K562 (cell line): Measurements from ENCODE around the gene NCMAP. TPM values are rescaled to one million over a fixed set of nuclear protein-coding genes. Genes with fewer than 3 reads are reported as not detected.

ENCODE experiments used
- ATAC-seq: fragments of 200-7000 bp; cut with Tn5 transposase; 3 replicates; pipeline ENCODE4 v1.9.1; 2020; ENCODE audit warnings: moderate library complexity
- BruUV-seq: library from RNA; stranded (reverse); fragments of 400-500 nt; replicated peaks from 2 replicates; lab custom pipeline; 2021; lab: Mats Ljungman, UMichigan
- CTCF ChIA-PET: fragments of 300-600 bp; formaldehyde crosslinking; extraction: SDS; loops from one replicate; lab custom pipeline; 2021; ENCODE audit warnings: low intra/inter-chr PET ratio; lab: Yijun Ruan, JAX
- POLR2A ChIA-PET: fragments of 300-600, 350-650 bp; sonication (Branson Sonifier 250); formaldehyde crosslinking; extraction: SDS; loops from one replicate; lab custom pipeline; 2021; ENCODE audit warnings: antibody characterized with exemption, inconsistent platforms; lab: Yijun Ruan, JAX
- DNase-seq, 4 experiments: peaks; one replicate each; pipeline versions ENCODE4 v3.0.0 to v3.0.0-alpha.2; 2011 to 2018; ENCODE audit warnings: low spot score in 3 of 4, mixed read lengths in 3 of 4; ENCODE audit errors: extremely low read depth in 1 of 4
- FAIRE-seq: peaks from 2 replicates; lab custom pipeline; 2011; peaks lifted over from hg19 to GRCh38; lab: Jason Lieb, UNC
- H2AFZ ChIP-seq: 2 replicates; pipeline ENCODE4 v1.6.0; 2011; ENCODE audit warnings: low read depth, low read length, control low read depth, inconsistent platforms
- H3K27ac ChIP-seq: fragments of 200-600 bp; 3 replicates; pipeline ENCODE4 v1.8.0; 2011; ENCODE audit warnings: low read depth, mild to moderate bottlenecking, control low read depth, inconsistent platforms, low read length, moderate library complexity, mixed read lengths; ENCODE audit errors: extremely low read depth
- H3K27me3 ChIP-seq, 2 experiments: fragments of 300-600 bp in 1 of 2; 2 replicates in 1 of 2; 3 replicates in 1 of 2; pipeline versions ENCODE4 v1.6.0 to v1.8.0; 2011; ENCODE audit warnings: inconsistent platforms in 2 of 2, low read length in 2 of 2, mild to moderate bottlenecking in 1 of 2, mixed read lengths in 1 of 2, moderate library complexity in 1 of 2; ENCODE audit not compliant: control insufficient read depth in 2 of 2, insufficient read depth in 2 of 2
- H3K36me3 ChIP-seq: fragments of 300-600 bp; 3 replicates; pipeline ENCODE4 v1.8.0; 2011; ENCODE audit warnings: mild to moderate bottlenecking, low read length, inconsistent platforms; ENCODE audit not compliant: control insufficient read depth, insufficient read depth
- H3K4me1 ChIP-seq, 2 experiments: fragments of 200-600 bp in 1 of 2; replicated peaks in 1 of 2; 2 replicates in 1 of 2; 3 replicates in 1 of 2; pipeline versions ENCODE4 v1.5.1 to v1.8.0; 2011; ENCODE audit warnings: inconsistent platforms in 2 of 2, low read length in 2 of 2, mild to moderate bottlenecking in 1 of 2, mixed read lengths in 1 of 2, moderate library complexity in 1 of 2; ENCODE audit not compliant: control insufficient read depth in 2 of 2, insufficient read depth in 2 of 2
- H3K4me2 ChIP-seq: 2 replicates; pipeline ENCODE4 v1.6.1; 2011; ENCODE audit warnings: low read length, control low read depth, inconsistent platforms, mixed read lengths; ENCODE audit not compliant: insufficient read depth
- H3K4me3 ChIP-seq: fragments of 200-600 bp; sonication (generic), shearing (Covaris generic); 2 replicates; pipeline ENCODE4 v1.5.1; 2016; ENCODE audit warnings: control low read depth, inconsistent platforms
- H3K79me2 ChIP-seq: fragments of 200-600 bp; 3 replicates; pipeline ENCODE4 v1.8.0; 2011; ENCODE audit warnings: low read length, inconsistent platforms; ENCODE audit not compliant: control insufficient read depth, insufficient read depth
- H3K9ac ChIP-seq, 2 experiments: 2 replicates each; pipeline versions ENCODE4 v1.6.0 to v1.6.1; 2011; ENCODE audit warnings: low read depth in 2 of 2, low read length in 2 of 2, control low read depth in 1 of 2, inconsistent platforms in 1 of 2, mild to moderate bottlenecking in 1 of 2, mixed read lengths in 1 of 2; ENCODE audit not compliant: insufficient read depth in 1 of 2
- H3K9me1 ChIP-seq: one replicate; pipeline ENCODE4 v1.6.0; 2011; ENCODE audit warnings: inconsistent platforms, mild to moderate bottlenecking, low read length, moderate library complexity; ENCODE audit not compliant: control insufficient read depth, insufficient read depth
- H3K9me3 ChIP-seq: replicated peaks from 2 replicates; pipeline ENCODE4 v1.5.1; 2011; ENCODE audit warnings: low read depth, low read length, inconsistent platforms; ENCODE audit not compliant: control insufficient read depth, insufficient read depth
- H4K20me1 ChIP-seq: replicated peaks from 2 replicates; pipeline ENCODE4 v1.6.1; 2011; ENCODE audit warnings: low read length, inconsistent platforms, mixed read lengths; ENCODE audit not compliant: control insufficient read depth, insufficient read depth
- BRCA1 ChIP-seq, 2 experiments: fragments of 450-650 bp in 1 of 2; sonication (generic) in 1 of 2; formaldehyde crosslinking in 1 of 2; IDR thresholded peaks; 2 replicates each; pipeline versions ENCODE4 v1.5.0 to v1.6.1; 2017 to 2020; ENCODE audit warnings: mild to moderate bottlenecking in 1 of 2, missing genetic modification reagents in 1 of 2
- C11orf30 ChIP-seq: fragments of 450-650 bp; IDR thresholded peaks from 2 replicates; pipeline ENCODE4 v1.6.1; 2016; ENCODE audit warnings: low read depth, mild to moderate bottlenecking
- DPF2 ChIP-seq: fragments of 450-650 bp; IDR thresholded peaks from 2 replicates; pipeline ENCODE4 v1.6.1; 2016
- ELF4 ChIP-seq: fragments of 450-650 bp; formaldehyde crosslinking; IDR thresholded peaks from 2 replicates; pipeline ENCODE4 v1.4.0; 2022; ENCODE audit warnings: missing genetic modification characterization
- HDGF ChIP-seq: fragments of 450-650 bp; IDR thresholded peaks from 2 replicates; pipeline ENCODE4 v1.6.1; 2016
- MAZ ChIP-seq, 2 experiments: fragments of 450-650 bp in 1 of 2; sonication (generic) in 1 of 2; formaldehyde crosslinking; IDR thresholded peaks in 1 of 2; conservative IDR thresholded peaks in 1 of 2; 2 replicates each; pipeline versions ENCODE4 v1.4.0 to v1.5.0; 2020; ENCODE audit warnings: mild to moderate bottlenecking in 1 of 2, missing genetic modification reagents in 1 of 2
- NFRKB ChIP-seq: fragments of 450-650 bp; IDR thresholded peaks from 2 replicates; pipeline ENCODE4 v1.6.1; 2016; ENCODE audit warnings: low read depth
- NR1H2 ChIP-seq: sonication (generic); formaldehyde crosslinking; IDR thresholded peaks from 2 replicates; pipeline ENCODE4 v1.4.0; 2020; ENCODE audit warnings: mild to moderate bottlenecking, missing genetic modification reagents
- POLR2AphosphoS2 ChIP-seq: IDR thresholded peaks from 2 replicates; pipeline ENCODE4 v1.6.1; 2012; ENCODE audit warnings: low read length, improper control_type of control experiment
- RCOR1 ChIP-seq, 2 experiments: IDR thresholded peaks; 2 replicates each; pipeline ENCODE4 v1.6.1; 2012; ENCODE audit warnings: low read depth in 2 of 2, low read length in 2 of 2, borderline replicate concordance in 1 of 2, improper control_type of control experiment in 1 of 2
- SP2 ChIP-seq: IDR thresholded peaks from 2 replicates; pipeline ENCODE4 v1.6.1; 2011; ENCODE audit warnings: mild to moderate bottlenecking, low read depth, low read length, moderate library complexity; ENCODE audit not compliant: poor library complexity, severe bottlenecking; ENCODE audit errors: extremely low read depth
- TAF1 ChIP-seq: IDR thresholded peaks from 2 replicates; pipeline ENCODE4 v1.6.1; 2011; ENCODE audit warnings: mild to moderate bottlenecking, low read length, moderate library complexity; ENCODE audit not compliant: insufficient read depth, control insufficient read depth, severe bottlenecking; ENCODE audit errors: extremely low read depth
- ZBTB1 ChIP-seq: sonication (generic); formaldehyde crosslinking; IDR thresholded peaks from 2 replicates; pipeline ENCODE4 v1.8.1; 2023; ENCODE audit warnings: missing genetic modification reagents, low read depth, mild to moderate bottlenecking, borderline replicate concordance
- ZKSCAN1 ChIP-seq: fragments of 150-350 bp; IDR thresholded peaks from 2 replicates; pipeline ENCODE4 v1.6.1; 2016; ENCODE audit warnings: low read depth, low read length
- WGBS: fragments of 100-300 bp; shearing (Covaris generic); methylation state at CpG from one replicate; pipeline ENCODE4 v1.1.6; 2016; ENCODE audit warnings: low coverage, mixed read lengths; ENCODE audit not compliant: insufficient coverage; ENCODE audit errors: missing lambda C conversion rate; 5-methylcytosine and 5-hydroxymethylcytosine counted together
- in situ Hi-C: fragments of 300-500 bp; cut with MboI; formaldehyde crosslinking; loops from 4 replicates; pipeline ENCODE4 v1.15.0; 2018; ENCODE audit warnings: inconsistent platforms, mixed read lengths
- intact Hi-C: fragments of 100-400 bp; cut with micrococcal nuclease; formaldehyde crosslinking; loops from 2 replicates; pipeline ENCODE4 v1.14.2; 2022
- polyA plus RNA-seq, 8 experiments: library from polyadenylated mRNA; depleted of rRNA in 4 of 8; stranded (reverse) in 5 of 8; unstranded in 3 of 8; fragments of >200 nt; fragmentation: Nextera tagmentation in 2 of 8; fragmentation: Illumina TruSeq in 1 of 8; extraction: Ambion mirVana in 2 of 8; extraction: Trizol in 1 of 8; gene quantifications; 2 replicates each; pipeline versions ENCODE4 v1.2.1 to v1.2.3, GENCODE V29; 2011 to 2014; ENCODE audit warnings: inconsistent platforms in 1 of 8, missing spikeins in 1 of 8
- total RNA-seq, 7 experiments: library from RNA; depleted of rRNA in 6 of 7; stranded (reverse); fragments of >200 nt in 6 of 7; fragmentation: Illumina TruSeq in 2 of 7; extraction: Trizol in 2 of 7; gene quantifications; 2 replicates each; pipeline versions ENCODE4 v1.2.1 to v1.2.3, GENCODE V29; 2011 to 2021; ENCODE audit warnings: low replicate concordance in 1 of 7
- TF ChIP-seq, protein P1 (sequence below): fragments of 450-650 bp; IDR thresholded peaks from 2 replicates; pipeline ENCODE4 v1.6.1; 2017; ENCODE audit warnings: antibody characterized with exemption, mild to moderate bottlenecking
- TF ChIP-seq, protein P2 (sequence below), 2 experiments: IDR thresholded peaks; 2 replicates each; pipeline ENCODE4 v1.6.1; 2011; ENCODE audit warnings: borderline replicate concordance in 1 of 2, control low read depth in 1 of 2, low read depth in 1 of 2, low read length in 1 of 2, mild to moderate bottlenecking in 1 of 2, mixed read lengths in 1 of 2, moderate library complexity in 1 of 2; ENCODE audit not compliant: insufficient read depth in 1 of 2, insufficient read length in 1 of 2, poor library complexity in 1 of 2, severe bottlenecking in 1 of 2; ENCODE audit errors: extremely low read depth in 1 of 2

NCMAP gene
- total and polyA plus RNA-seq, 9 of the 15 experiments (the other 6 are each of a cell fraction or from before 2014, with no cell fraction given), result 0.03 TPM; not detected in 8

DNA sequence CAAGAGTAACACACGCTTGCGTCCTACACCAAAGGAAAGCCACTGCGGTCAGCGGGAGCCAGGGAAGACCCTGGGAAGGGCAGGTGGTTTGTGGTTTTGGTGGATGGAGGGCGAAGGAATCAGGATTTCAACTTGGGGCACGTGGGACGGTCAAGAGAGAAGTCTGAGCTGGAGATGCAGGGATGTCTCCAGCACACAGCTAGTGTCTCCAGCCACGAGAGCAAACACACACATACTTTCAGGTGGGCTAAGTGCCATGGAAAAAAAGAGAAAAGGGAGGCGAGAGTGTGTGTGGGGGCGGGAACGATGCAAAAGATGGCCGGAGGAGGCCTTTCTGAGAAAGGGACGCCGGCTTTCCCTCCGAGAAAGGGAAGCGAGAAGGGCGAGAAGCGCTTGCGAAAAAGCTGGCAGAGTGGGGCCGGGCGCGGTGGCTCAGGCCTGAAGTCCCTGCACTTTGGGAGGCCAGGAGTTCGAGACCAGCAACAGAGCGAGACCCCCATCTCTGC lies 85.8 kb downstream of the NCMAP start:
- peak overlapping the region; percentile 96 for H3K4me3 ChIP-seq
- FAIRE-seq (no peak), DNase-seq (peak; percentile 35 to 61 (median 44)), ATAC-seq (no peak)
- H3K4me1 ChIP-seq, result peaks cover 19% of the 10 kb centered on the region in 2 experiments
- H3K36me3 ChIP-seq, result peaks cover 27% of the 10 kb centered on the region
- peaks cover 47% of the 10 kb centered on the region for H3K79me2 ChIP-seq
- peaks cover 21% of the 10 kb centered on the region for H4K20me1 ChIP-seq
- peak overlapping the region; percentile 94 to 97 for H3K9ac ChIP-seq
- no TSS peak for BruUV-seq
- WGBS, result 17% methylated on average over 23 of the region's 24 CpGs
- intact Hi-C loops (loop anchor here (5.0 kb wide), 1 partner anchor 106 kb away; the partner anchor contains the start of gene CLIC4), in situ Hi-C loops (no loop called here)
- H3K4me2 ChIP-seq, result peak overlapping the region; percentile 99
- ChIA-PET CTCF (interaction anchor here (0.7 kb wide), 1 partner anchor 459 kb away, joined by 5 read pairs; no protein-coding TSS in a partner anchor), POLR2A (interaction anchor here (0.6 to 1.4 kb wide), 13 partner anchors 8 to 302 kb away, joined by 3 to 13 read pairs (median 3); partner anchors contain the start of gene NIPAL3)
- no peaks in the 10 kb centered on the region for H3K9me3 ChIP-seq
- peak overlapping the region; percentile 71 for H2AFZ ChIP-seq
- peaks cover 2 to 6% of the 10 kb centered on the region in 2 experiments; a peak in 2 of 5 replicates for H3K27me3 ChIP-seq
- H3K27ac ChIP-seq, result peak overlapping the region; percentile 41; the same call in 2 of the 3 replicates
- no peaks in the 10 kb centered on the region for H3K9me1 ChIP-seq
- TF ChIP-seq BRCA1 (IDR thresholded peaks at IDR 0.05) (no peak), BRCA1 (CRISPR knock-in tag; IDR thresholded peaks at IDR 0.05) (no peak), SP2 (no peak), ELF4 (no peak), ZKSCAN1 (0 out of 2 replicates have a peak, but pooled peaks have one; percentile 14), HDGF (0 out of 2 replicates have a peak, but pooled peaks have one; percentile 26), MAZ (CRISPR knock-in tag; conservative IDR thresholded peaks at IDR 0.05 in 1 of 2, IDR thresholded peaks at IDR 0.05 in 1 of 2) (no peak), NFRKB (peak; percentile 67), C11orf30 (no peak), ZBTB1 (CRISPR knock-in tag) (0 out of 2 replicates have a peak, but pooled peaks have one; percentile 41), RCOR1 (IDR thresholded peaks at IDR 0.05; ENCODE audit: borderline replicate concordance in 1 of 2, low read depth in 2 of 2, low read length in 2 of 2) (no peak), POLR2AphosphoS2 (peak; percentile 49; the same call in 1 of the 2 replicates), DPF2 (0 out of 2 replicates have a peak, but pooled peaks have one; percentile 25), NR1H2 (no peak), TAF1 (peak; percentile 19)
- TF ChIP-seq, protein P1, sequence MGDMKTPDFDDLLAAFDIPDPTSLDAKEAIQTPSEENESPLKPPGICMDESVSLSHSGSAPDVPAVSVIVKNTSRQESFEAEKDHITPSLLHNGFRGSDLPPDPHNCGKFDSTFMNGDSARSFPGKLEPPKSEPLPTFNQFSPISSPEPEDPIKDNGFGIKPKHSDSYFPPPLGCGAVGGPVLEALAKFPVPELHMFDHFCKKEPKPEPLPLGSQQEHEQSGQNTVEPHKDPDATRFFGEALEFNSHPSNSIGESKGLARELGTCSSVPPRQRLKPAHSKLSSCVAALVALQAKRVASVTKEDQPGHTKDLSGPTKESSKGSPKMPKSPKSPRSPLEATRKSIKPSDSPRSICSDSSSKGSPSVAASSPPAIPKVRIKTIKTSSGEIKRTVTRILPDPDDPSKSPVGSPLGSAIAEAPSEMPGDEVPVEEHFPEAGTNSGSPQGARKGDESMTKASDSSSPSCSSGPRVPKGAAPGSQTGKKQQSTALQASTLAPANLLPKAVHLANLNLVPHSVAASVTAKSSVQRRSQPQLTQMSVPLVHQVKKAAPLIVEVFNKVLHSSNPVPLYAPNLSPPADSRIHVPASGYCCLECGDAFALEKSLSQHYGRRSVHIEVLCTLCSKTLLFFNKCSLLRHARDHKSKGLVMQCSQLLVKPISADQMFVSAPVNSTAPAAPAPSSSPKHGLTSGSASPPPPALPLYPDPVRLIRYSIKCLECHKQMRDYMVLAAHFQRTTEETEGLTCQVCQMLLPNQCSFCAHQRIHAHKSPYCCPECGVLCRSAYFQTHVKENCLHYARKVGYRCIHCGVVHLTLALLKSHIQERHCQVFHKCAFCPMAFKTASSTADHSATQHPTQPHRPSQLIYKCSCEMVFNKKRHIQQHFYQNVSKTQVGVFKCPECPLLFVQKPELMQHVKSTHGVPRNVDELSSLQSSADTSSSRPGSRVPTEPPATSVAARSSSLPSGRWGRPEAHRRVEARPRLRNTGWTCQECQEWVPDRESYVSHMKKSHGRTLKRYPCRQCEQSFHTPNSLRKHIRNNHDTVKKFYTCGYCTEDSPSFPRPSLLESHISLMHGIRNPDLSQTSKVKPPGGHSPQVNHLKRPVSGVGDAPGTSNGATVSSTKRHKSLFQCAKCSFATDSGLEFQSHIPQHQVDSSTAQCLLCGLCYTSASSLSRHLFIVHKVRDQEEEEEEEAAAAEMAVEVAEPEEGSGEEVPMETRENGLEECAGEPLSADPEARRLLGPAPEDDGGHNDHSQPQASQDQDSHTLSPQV, result peak; percentile 35; the same call in 1 of the 2 replicates
- TF ChIP-seq, protein P2, sequence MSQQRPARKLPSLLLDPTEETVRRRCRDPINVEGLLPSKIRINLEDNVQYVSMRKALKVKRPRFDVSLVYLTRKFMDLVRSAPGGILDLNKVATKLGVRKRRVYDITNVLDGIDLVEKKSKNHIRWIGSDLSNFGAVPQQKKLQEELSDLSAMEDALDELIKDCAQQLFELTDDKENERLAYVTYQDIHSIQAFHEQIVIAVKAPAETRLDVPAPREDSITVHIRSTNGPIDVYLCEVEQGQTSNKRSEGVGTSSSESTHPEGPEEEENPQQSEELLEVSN (IDR thresholded peaks at IDR 0.05; ENCODE audit: borderline replicate concordance in 1 of 2, extremely low read depth in 1 of 2, insufficient read depth in 1 of 2, insufficient read length in 1 of 2, low read depth in 1 of 2, low read length in 1 of 2, poor library complexity in 1 of 2, severe bottlenecking in 1 of 2), result peak in 1 of 2 experiments; percentile 50
